EH (cell line): Measurements from ENCODE around the gene PROC.

Experiments used
- DNase-seq: peaks from one replicate; pipeline ENCODE4 v3.0.0-alpha.2; 2015; ENCODE audit warnings: low read depth

Gene PROC

GRCh38 chr2:127414638-127415592, 3.3 kb upstream of the PROC start:
- DNase-seq: no peak

- no peak for DNase-seq
These were observed 2.4 kb upstream of the PROC start for GRCh38 chr2:127415593-127416505.

- DNase-seq: no peak
These were observed 1.7 kb upstream of the PROC start for GRCh38 chr2:127416506-127417001.

GRCh38 chr2:127417406-127417805, 821 bp upstream of the PROC start:
- no peak for DNase-seq

GRCh38 chr2:127419112-127419430, 844 bp downstream of the PROC start:
- no peak for DNase-seq

GRCh38 chr2:127419448-127420038, 1.3 kb downstream of the PROC start:
- DNase-seq: no peak

- DNase-seq: no peak
These were observed 2.0 kb downstream of the PROC start for GRCh38 chr2:127420039-127420864.

GRCh38 chr2:127421116-127421800, 3.0 kb downstream of the PROC start:
- no peak for DNase-seq

- DNase-seq: no peak
These were observed 3.8 kb downstream of the PROC start for GRCh38 chr2:127421871-127422558.

GRCh38 chr2:127422559-127423477, 4.6 kb downstream of the PROC start:
- no peak for DNase-seq

GRCh38 chr2:127423478-127423843, 5.2 kb downstream of the PROC start:
- DNase-seq: peak; percentile 23

- DNase-seq: no peak
These were observed 5.7 kb downstream of the PROC start for GRCh38 chr2:127423880-127424279.

GRCh38 chr2:127424598-127425520, 6.6 kb downstream of the PROC start:
- DNase-seq: peak; percentile 37

- DNase-seq: no peak
These were observed 7.6 kb downstream of the PROC start for GRCh38 chr2:127425540-127426490.

GRCh38 chr2:127426501-127427354, 8.5 kb downstream of the PROC start:
- no peak for DNase-seq
